ENCODE results near the gene SRL. TPM values are rescaled to one million over a fixed set of nuclear protein-coding genes. Genes with fewer than 3 reads are reported as not detected.
"Not testable (repeated sequence)": the region's sequence is repeated elsewhere in the genome, so short reads cannot be mapped to it uniquely, and the experiment has no call there.

The SRL gene
- total and polyA plus RNA-seq, 4 experiments from 2014 or later: not detected

GRCh38 chr16:4261557-4262172, 19.8 kb upstream of the SRL start:
- Histone ChIP-seq H3K27me3 (ENCODE audit: insufficient read depth, low read length) (no peaks in the 10 kb centered on the region), H3K4me1 (ENCODE audit: insufficient read depth, low read length) (no peaks in the 10 kb centered on the region), H3K36me3 (ENCODE audit: insufficient read depth, low read length) (peaks cover 10% of the 10 kb centered on the region), H3K27ac (ENCODE audit: low read depth, low read length) (no peak overlapping the region), H3K4me3 (ENCODE audit: low read length in 2 of 2) (no peak overlapping the region), H3K9me3 (ENCODE audit: control insufficient read depth in 1 of 2, low read length in 2 of 2) (no peaks in the 10 kb centered on the region)
- DNase-seq: peak in 4 of 5 donors; percentile 18 to 26 (median 23)
- peaks cover 6 to 21% of the 10 kb centered on the region in 2 donors for H3K36me3 Mint-ChIP-seq
- CTCF ChIA-PET (ENCODE audit: partially characterized antibody): interaction anchor here (1.3 to 1.4 kb wide), 2 partner anchors 8 to 27 kb away, joined by 4 to 6 read pairs; no protein-coding TSS in a partner anchor
- no peak overlapping the region for H3K4me3 Mint-ChIP-seq
- H3K4me1 Mint-ChIP-seq: peaks cover 0 to 11% (median 4%) of the 10 kb centered on the region in 4 donors
- H3K9me3 Mint-ChIP-seq: no peaks in the 10 kb centered on the region
- intact Hi-C loops (cut with micrococcal nuclease): no loop called here
- H3K27me3 Mint-ChIP-seq: no peaks in the 10 kb centered on the region
- POLR2A ChIA-PET (ENCODE audit: partially characterized antibody): interaction anchor here (1.0 to 2.2 kb wide), 2 partner anchors 8 to 10 kb away, joined by 4 to 6 read pairs; no protein-coding TSS in a partner anchor
- peak overlapping the region in 2 of 7 donors; percentile 16 to 65 for H3K27ac Mint-ChIP-seq

- H3K4me1 Mint-ChIP-seq: peaks cover 0 to 11% (median 4%) of the 10 kb centered on the region in 4 donors
- H3K27me3 Mint-ChIP-seq: no peaks in the 10 kb centered on the region
- Histone ChIP-seq H3K27ac (ENCODE audit: low read depth, low read length) (no peak overlapping the region), H3K4me1 (ENCODE audit: insufficient read depth, low read length) (no peaks in the 10 kb centered on the region), H3K27me3 (ENCODE audit: insufficient read depth, low read length) (no peaks in the 10 kb centered on the region), H3K9me3 (ENCODE audit: control insufficient read depth in 1 of 2, low read length in 2 of 2) (no peaks in the 10 kb centered on the region), H3K4me3 (ENCODE audit: low read length in 2 of 2) (no peak overlapping the region), H3K36me3 (ENCODE audit: insufficient read depth, low read length) (peaks cover 10% of the 10 kb centered on the region)
- intact Hi-C loops (cut with micrococcal nuclease): no loop called here
- H3K36me3 Mint-ChIP-seq: peaks cover 6 to 21% of the 10 kb centered on the region in 2 donors
- H3K4me3 Mint-ChIP-seq: no peak overlapping the region
- ChIA-PET CTCF (ENCODE audit: partially characterized antibody) (no interaction called here), POLR2A (ENCODE audit: partially characterized antibody) (interaction anchor here (0.8 to 3.5 kb wide), 3 partner anchors 10 to 90 kb away, joined by 3 to 17 read pairs (median 4); partner anchors contain the start of gene PAM16)
- no peaks in the 10 kb centered on the region for H3K9me3 Mint-ChIP-seq
- DNase-seq: no peak
- no peak overlapping the region for H3K27ac Mint-ChIP-seq
These were observed 18.5 kb upstream of the SRL start for GRCh38 chr16:4260360-4260759.

- H3K4me1 ChIP-seq (ENCODE audit: insufficient read depth, low read length): peaks cover 3% of the 10 kb centered on the region
- no peaks in the 10 kb centered on the region for H3K27me3 ChIP-seq (ENCODE audit: insufficient read depth, low read length)
- ChIA-PET POLR2A (ENCODE audit: partially characterized antibody) (interaction anchor here (3.5 kb wide), 1 partner anchor 13 kb away, joined by 17 read pairs; no protein-coding TSS in a partner anchor), CTCF (ENCODE audit: partially characterized antibody) (interaction anchor here (1.1 to 7.3 kb wide), 3 partner anchors 11 to 291 kb away, joined by 3 to 84 read pairs (median 3); partner anchors contain the start of gene TFAP4)
- DNase-seq: no peak
- Mint-ChIP-seq H3K4me3 (no peak overlapping the region), H3K4me1 (peaks cover 5 to 17% (median 7%) of the 10 kb centered on the region in 4 donors), H3K27ac (no peak overlapping the region), H3K27me3 (no peaks in the 10 kb centered on the region), H3K36me3 (peaks cover 6 to 27% of the 10 kb centered on the region in 2 donors), H3K9me3 (no peaks in the 10 kb centered on the region)
- H3K27ac ChIP-seq (ENCODE audit: low read depth, low read length): no peak overlapping the region
- no peak overlapping the region for H3K4me3 ChIP-seq (ENCODE audit: low read length in 2 of 2)
- no peaks in the 10 kb centered on the region for H3K9me3 ChIP-seq (ENCODE audit: control insufficient read depth in 1 of 2, low read length in 2 of 2)
- intact Hi-C loops (cut with micrococcal nuclease): no loop called here
- peaks cover 10% of the 10 kb centered on the region for H3K36me3 ChIP-seq (ENCODE audit: insufficient read depth, low read length)
These were observed 16.0 kb upstream of the SRL start for GRCh38 chr16:4257646-4258556.

- H3K36me3 Mint-ChIP-seq: peaks cover 0 to 8% of the 10 kb centered on the region in 2 donors
- intact Hi-C loops (cut with micrococcal nuclease): loop anchor here (1.0 kb wide), 7 partner anchors 18 to 373 kb away; partner anchors contain the start of gene CREBBP
- DNase-seq: peak; percentile 98 to 100 (median 100)
- Histone ChIP-seq H3K4me3 (ENCODE audit: low read length in 2 of 2) (peak overlapping the region; percentile 57 to 85), H3K36me3 (ENCODE audit: insufficient read depth, low read length) (no peaks in the 10 kb centered on the region), H3K9me3 (ENCODE audit: control insufficient read depth in 1 of 2, low read length in 2 of 2) (no peaks in the 10 kb centered on the region), H3K4me1 (ENCODE audit: insufficient read depth, low read length) (peaks cover 9% of the 10 kb centered on the region), H3K27ac (ENCODE audit: low read depth, low read length) (peak overlapping the region; percentile 86), H3K27me3 (ENCODE audit: insufficient read depth, low read length) (no peaks in the 10 kb centered on the region)
- H3K9me3 Mint-ChIP-seq: no peaks in the 10 kb centered on the region
- peaks cover 5 to 10% (median 8%) of the 10 kb centered on the region in 4 donors for H3K4me1 Mint-ChIP-seq
- peak overlapping the region; percentile 90 to 96 (median 93) for H3K4me3 Mint-ChIP-seq
- ChIA-PET CTCF (ENCODE audit: partially characterized antibody) (interaction anchor here (0.6 to 7.3 kb wide), 38 partner anchors 9 to 565 kb away, joined by 3 to 84 read pairs (median 4); partner anchors contain the start of genes CORO7, SRL and TFAP4), POLR2A (ENCODE audit: partially characterized antibody) (interaction anchor here (0.8 to 5.2 kb wide), 24 partner anchors 9 to 853 kb away, joined by 3 to 109 read pairs (median 5); partner anchors contain the start of genes ADCY9, CREBBP, TFAP4 and ZNF174)
- H3K27me3 Mint-ChIP-seq: no peaks in the 10 kb centered on the region
- H3K27ac Mint-ChIP-seq: peak overlapping the region; percentile 91 to 97 (median 96)
These were observed 11.7 kb upstream of the SRL start for GRCh38 chr16:4253394-4254150.

DNA sequence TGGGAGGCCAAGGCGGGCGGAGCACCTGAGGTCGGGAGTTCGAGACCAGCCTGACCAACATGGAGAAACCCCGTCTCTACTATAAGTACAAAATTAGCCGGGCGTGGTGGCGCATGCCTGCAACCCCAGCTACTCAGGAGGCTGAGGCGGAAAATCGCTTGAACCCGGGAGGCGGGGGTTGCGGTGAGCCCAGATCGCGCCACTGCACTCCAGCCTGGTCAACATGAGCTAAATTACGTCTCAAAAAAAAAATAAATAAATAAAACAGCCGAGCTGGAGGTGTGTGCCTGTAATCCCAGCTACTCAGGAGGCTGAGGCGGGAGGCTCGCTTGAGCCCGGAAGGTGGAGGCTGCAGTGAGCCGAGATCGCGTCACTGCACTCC, 11.1 kb upstream of the SRL start:
- peak overlapping the region; percentile 90 to 96 (median 93) for H3K4me3 Mint-ChIP-seq
- not testable (repeated sequence) for H3K4me1 ChIP-seq (ENCODE audit: insufficient read depth, low read length); H3K9me3 ChIP-seq (ENCODE audit: control insufficient read depth in 1 of 2, low read length in 2 of 2); H3K36me3 ChIP-seq (ENCODE audit: insufficient read depth, low read length); H3K36me3 Mint-ChIP-seq; H3K27me3 Mint-ChIP-seq; H3K9me3 Mint-ChIP-seq; H3K4me1 Mint-ChIP-seq; H3K27me3 ChIP-seq (ENCODE audit: insufficient read depth, low read length)
- H3K27ac ChIP-seq (ENCODE audit: low read depth, low read length): peak overlapping the region; percentile 86
- peak overlapping the region; percentile 91 to 97 (median 96) for H3K27ac Mint-ChIP-seq
- intact Hi-C loops (cut with micrococcal nuclease): loop anchor here (1.0 kb wide), 1 partner anchor 54 kb away; no protein-coding TSS in a partner anchor
- peak overlapping the region; percentile 57 to 85 for H3K4me3 ChIP-seq (ENCODE audit: low read length in 2 of 2)
- ChIA-PET CTCF (ENCODE audit: partially characterized antibody) (interaction anchor here (0.9 to 7.3 kb wide), 15 partner anchors 8 to 374 kb away, joined by 3 to 84 read pairs (median 6); partner anchors contain the start of genes SRL and TFAP4), POLR2A (ENCODE audit: partially characterized antibody) (interaction anchor here (0.9 to 5.2 kb wide), 19 partner anchors 10 to 852 kb away, joined by 3 to 109 read pairs (median 5); partner anchors contain the start of genes ADCY9, CREBBP, TFAP4 and ZNF174)
- DNase-seq: peak in 1 of 5 donors; percentile 8

GRCh38 chr16:4249530-4250308, 7.8 kb upstream of the SRL start:
- no peaks in the 10 kb centered on the region for H3K27me3 ChIP-seq (ENCODE audit: insufficient read depth, low read length)

More at GRCh38 chr16:4249530-4250308, 7.8 kb upstream of the SRL start:
- intact Hi-C loops (cut with micrococcal nuclease): no loop called here
- Histone ChIP-seq H3K36me3 (ENCODE audit: insufficient read depth, low read length) (no peaks in the 10 kb centered on the region), H3K9me3 (ENCODE audit: control insufficient read depth in 1 of 2, low read length in 2 of 2) (no peaks in the 10 kb centered on the region), H3K4me1 (ENCODE audit: insufficient read depth, low read length) (peaks cover 9% of the 10 kb centered on the region), H3K4me3 (ENCODE audit: low read length in 2 of 2) (no peak overlapping the region), H3K27ac (ENCODE audit: low read depth, low read length) (no peak overlapping the region)
- Mint-ChIP-seq H3K27me3 (no peaks in the 10 kb centered on the region), H3K27ac (peak overlapping the region in 1 of 7 donors; percentile 29), H3K4me1 (peaks cover 5 to 10% (median 8%) of the 10 kb centered on the region in 4 donors), H3K4me3 (peak overlapping the region in 3 of 8 donors; percentile 10 to 26 (median 18)), H3K9me3 (no peaks in the 10 kb centered on the region), H3K36me3 (peaks cover 0 to 6% of the 10 kb centered on the region in 2 donors)
- CTCF ChIA-PET (ENCODE audit: partially characterized antibody): no interaction called here
- POLR2A ChIA-PET (ENCODE audit: partially characterized antibody): no interaction called here
- DNase-seq: no peak

All from CD4-positive, alpha-beta memory T cell (primary cell).